DND-41 (cell line): ENCODE data around the gene VAV3.

Experiments
- ATAC-seq: fragments of 200-7000 bp; cut with Tn5 transposase; 3 replicates; pipeline ENCODE4 v1.9.1; 2021; ENCODE audit warnings: low read depth; ENCODE audit not compliant: insufficient read depth
- DNase-seq: peaks from one replicate; pipeline ENCODE4 v3.0.0-alpha.2; 2020
- H2AFZ ChIP-seq: 2 replicates; pipeline ENCODE4 v1.6.0; 2012; ENCODE audit warnings: low read depth, low read length
- H3K27ac ChIP-seq: 2 replicates; pipeline ENCODE4 v1.5.1; 2012; ENCODE audit warnings: low read length, inconsistent platforms
- H3K27me3 ChIP-seq: fragments of 200-600 bp; sonication (generic); 2 replicates; pipeline ENCODE4 v1.6.0; 2012; ENCODE audit warnings: low read length, mild to moderate bottlenecking, inconsistent platforms; ENCODE audit not compliant: insufficient read depth, poor library complexity
- H3K36me3 ChIP-seq: 2 replicates; pipeline ENCODE4 v1.5.1; 2012; ENCODE audit warnings: low read length, inconsistent platforms; ENCODE audit not compliant: insufficient read depth
- H3K4me1 ChIP-seq: 2 replicates; pipeline ENCODE4 v1.5.1; 2012; ENCODE audit warnings: mild to moderate bottlenecking, low read length; ENCODE audit not compliant: insufficient read depth
- H3K4me2 ChIP-seq: 2 replicates; pipeline ENCODE4 v1.6.0; 2012; ENCODE audit warnings: mild to moderate bottlenecking, moderate library complexity, low read length, inconsistent platforms; ENCODE audit not compliant: insufficient read depth
- H3K4me3 ChIP-seq, 2 experiments: fragments of 200-600 bp in 1 of 2; shearing (Covaris generic) in 1 of 2; 2 replicates each; pipeline ENCODE4 v1.5.1; 2012 to 2016; ENCODE audit warnings: inconsistent platforms in 2 of 2, low read length in 2 of 2, mild to moderate bottlenecking in 2 of 2, low read depth in 1 of 2, moderate library complexity in 1 of 2
- H3K79me2 ChIP-seq: 2 replicates; pipeline ENCODE4 v1.6.0; 2012; ENCODE audit warnings: low read length, inconsistent platforms; ENCODE audit not compliant: insufficient read depth
- H3K9ac ChIP-seq: 2 replicates; pipeline ENCODE4 v1.6.0; 2012; ENCODE audit warnings: low read depth, mild to moderate bottlenecking, inconsistent platforms, low read length, moderate library complexity
- H3K9me3 ChIP-seq: 2 replicates; pipeline ENCODE4 v1.5.1; 2012; ENCODE audit warnings: low read length, moderate library complexity, mild to moderate bottlenecking, inconsistent platforms; ENCODE audit not compliant: insufficient read depth, severe bottlenecking
- H4K20me1 ChIP-seq: 2 replicates; pipeline ENCODE4 v1.6.0; 2012; ENCODE audit warnings: low read length; ENCODE audit not compliant: insufficient read depth
- CTCF ChIP-seq: IDR thresholded peaks from 2 replicates; pipeline ENCODE4 v1.5.1; 2012; ENCODE audit warnings: borderline replicate concordance, low read length, moderate library complexity, mild to moderate bottlenecking; ENCODE audit not compliant: poor library complexity, severe bottlenecking; ENCODE audit errors: extremely low read depth
- EZH2 ChIP-seq: IDR thresholded peaks from 3 replicates; pipeline ENCODE4 v1.6.1; 2012; ENCODE audit warnings: borderline replicate concordance, low read depth, mild to moderate bottlenecking, moderate library complexity, low read length, inconsistent platforms; ENCODE audit not compliant: severe bottlenecking

The VAV3 gene

DNA sequence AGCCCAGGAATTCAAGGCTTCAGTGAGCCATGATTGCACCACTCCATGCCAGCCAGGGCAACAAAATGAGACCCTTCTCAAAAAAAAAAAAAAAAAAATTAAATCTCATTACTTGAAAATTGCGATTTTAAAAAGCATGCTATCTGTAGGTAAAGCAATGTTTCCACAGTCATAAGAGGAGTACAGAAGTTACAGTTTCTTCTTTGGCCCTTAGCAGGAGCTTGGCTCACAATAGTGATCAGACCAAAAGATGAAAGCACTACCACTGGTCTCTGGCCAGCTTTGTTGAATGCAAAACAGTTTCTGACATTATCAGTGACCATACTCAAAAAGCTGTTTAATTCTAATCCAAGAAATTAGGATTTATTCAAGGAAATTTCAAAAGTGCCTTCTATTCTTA, 31.2 kb downstream of the VAV3 start:
- H3K27ac ChIP-seq = no peak overlapping the region
- DNase-seq (no peak), ATAC-seq (no peak)
- no peak overlapping the region for H2AFZ ChIP-seq
- no peaks in the 10 kb centered on the region for H3K36me3 ChIP-seq
- no peaks in the 10 kb centered on the region for H3K27me3 ChIP-seq
- no peak for TF ChIP-seq EZH2
- TF ChIP-seq CTCF = no peak
- H3K79me2 ChIP-seq = peaks cover 98% of the 10 kb centered on the region
- H3K9me3 ChIP-seq = no peaks in the 10 kb centered on the region
- H3K4me2 ChIP-seq = no peak overlapping the region
- H3K9ac ChIP-seq = no peak overlapping the region
- H3K4me3 ChIP-seq = no peak overlapping the region
- peaks cover 24% of the 10 kb centered on the region for H3K4me1 ChIP-seq
- H4K20me1 ChIP-seq = peaks cover 19% of the 10 kb centered on the region; the same call in 1 of the 2 replicates

GRCh38 chr1:107930292-107930691, 34.7 kb downstream of the VAV3 start:
- Histone ChIP-seq H3K27me3 (no peaks in the 10 kb centered on the region), H3K9ac (no peak overlapping the region), H4K20me1 (peaks cover 23% of the 10 kb centered on the region; the same call in 1 of the 2 replicates), H3K27ac (no peak overlapping the region), H3K36me3 (no peaks in the 10 kb centered on the region), H3K4me1 (peaks cover 34% of the 10 kb centered on the region), H3K79me2 (peaks cover 98% of the 10 kb centered on the region), H3K9me3 (no peaks in the 10 kb centered on the region), H2AFZ (no peak overlapping the region), H3K4me3 (no peak overlapping the region), H3K4me2 (no peak overlapping the region)
- DNase-seq (no peak), ATAC-seq (no peak)
- TF ChIP-seq EZH2 (no peak), CTCF (no peak)

DNA sequence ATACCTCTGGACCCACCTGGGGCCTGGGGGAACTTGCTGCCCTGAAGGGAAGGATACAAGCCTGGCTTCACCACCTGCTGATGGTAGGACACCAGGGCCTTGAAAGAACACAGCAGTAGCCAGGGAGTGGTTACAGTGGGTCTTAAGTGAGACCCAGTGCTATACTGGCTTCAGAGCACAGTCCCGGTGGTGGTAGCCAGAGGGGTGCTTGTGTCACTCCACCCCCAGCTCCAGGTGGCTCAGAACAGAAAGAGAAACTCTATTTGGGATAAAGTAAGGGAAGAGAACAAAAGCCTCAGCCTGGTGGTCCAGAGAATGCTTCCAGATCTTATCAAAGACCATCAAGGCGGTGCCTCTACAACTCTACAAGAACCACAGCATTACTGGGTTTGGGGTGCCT, 37.2 kb downstream of the VAV3 start:
- peak; percentile 54 for DNase-seq
- peaks cover 22% of the 10 kb centered on the region; the same call in 1 of the 2 replicates for H4K20me1 ChIP-seq
- ATAC-seq = peak; percentile 62

More for the DNA sequence above, 37.2 kb downstream of the VAV3 start:
- Histone ChIP-seq H3K9me3 (no peaks in the 10 kb centered on the region), H3K4me2 (no peak overlapping the region), H3K9ac (no peak overlapping the region), H3K4me1 (peaks cover 54% of the 10 kb centered on the region), H2AFZ (no peak overlapping the region), H3K4me3 (no peak overlapping the region), H3K36me3 (no peaks in the 10 kb centered on the region), H3K27me3 (no peaks in the 10 kb centered on the region), H3K27ac (peak overlapping the region; percentile 58), H3K79me2 (peaks cover 98% of the 10 kb centered on the region)
- TF ChIP-seq EZH2 = no peak
- no peak for TF ChIP-seq CTCF
